ENCODE data around the gene F13B.
"Not testable (repeated sequence)": the region's sequence is repeated elsewhere in the genome, so short reads cannot be mapped to it uniquely, and the experiment has no call there.

The F13B gene

DNA sequence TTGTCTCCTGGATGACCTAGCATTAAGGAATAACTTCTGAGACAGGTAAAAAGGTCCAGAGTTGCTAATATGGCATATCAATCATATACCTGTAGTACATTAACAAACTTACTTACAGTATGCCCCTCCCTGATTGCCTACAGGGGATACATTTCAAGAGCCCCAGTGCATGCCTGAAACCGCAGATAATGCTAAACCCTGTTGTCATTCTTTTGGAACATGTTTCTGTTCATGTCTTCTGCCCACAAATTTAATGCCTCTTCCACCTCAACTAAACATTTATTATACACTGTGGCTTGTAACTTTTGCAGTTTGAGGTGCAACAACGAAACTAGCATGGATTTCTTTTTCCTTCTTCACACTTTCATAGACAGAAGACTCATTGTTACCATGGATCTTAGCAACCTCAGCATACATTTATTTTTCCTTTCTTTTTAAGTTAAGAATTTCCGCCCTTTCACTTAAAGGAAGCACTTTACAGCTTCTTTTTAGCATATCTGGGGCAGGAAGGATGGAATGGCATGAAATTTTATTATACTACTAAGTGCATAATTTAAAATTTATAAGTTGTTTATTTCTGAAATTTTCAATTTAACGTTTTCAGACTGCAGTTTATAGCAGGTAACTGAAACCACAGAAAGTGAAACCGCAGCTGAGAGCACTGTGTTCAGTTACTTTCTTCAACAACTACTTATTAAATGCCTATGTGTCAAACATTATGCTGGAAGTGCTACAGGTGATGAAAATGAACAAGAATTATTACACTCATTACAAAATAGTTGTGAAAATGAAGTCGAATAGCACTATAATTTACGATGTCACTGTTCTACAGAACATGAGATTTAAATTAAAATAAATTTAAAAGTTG lies 25.3 kb downstream of the F13B start:
- Histone ChIP-seq H3K4ac (ENCODE audit: low read depth, low read length) (no peak overlapping the region), H3K27ac (ENCODE audit: low read depth, low read length) (no peak overlapping the region), H3K27me3 (ENCODE audit: insufficient read depth, low read length, poor library complexity) (no peaks in the 10 kb centered on the region), H3K9ac (ENCODE audit: low read length) (no peak overlapping the region), H3K4me1 (ENCODE audit: control insufficient read depth, low read depth, low read length) (no peaks in the 10 kb centered on the region), H3K4me3 (ENCODE audit: low read length) (no peak overlapping the region), H3K79me1 (ENCODE audit: low read length) (no peaks in the 10 kb centered on the region), H4K8ac (ENCODE audit: low read depth, low read length) (no peak overlapping the region), H3K18ac (ENCODE audit: low read length) (no peak overlapping the region), H4K5ac (ENCODE audit: low read length) (no peak overlapping the region), H2BK5ac (ENCODE audit: low read length) (no peak overlapping the region), H2BK120ac (ENCODE audit: low read depth, low read length) (no peak overlapping the region), H3K56ac (ENCODE audit: low read length) (no peak overlapping the region), H2AK5ac (ENCODE audit: low read length) (no peak overlapping the region), H3K36me3 (ENCODE audit: control insufficient read depth, insufficient read depth, low read length) (no peaks in the 10 kb centered on the region), H2BK15ac (replicated peaks; ENCODE audit: low read depth) (no peak overlapping the region), H3K4me2 (ENCODE audit: low read length) (no peak overlapping the region), H3K79me2 (ENCODE audit: control insufficient read depth, insufficient read depth, low read length) (no peaks in the 10 kb centered on the region), H3K23ac (ENCODE audit: low read length) (no peak overlapping the region)
- no peak for DNase-seq
- no CpG with 5 or more reads among the region's 7 CpGs for WGBS (ENCODE audit: extremely low coverage, insufficient coverage, low lambda C conversion rate)

DNA sequence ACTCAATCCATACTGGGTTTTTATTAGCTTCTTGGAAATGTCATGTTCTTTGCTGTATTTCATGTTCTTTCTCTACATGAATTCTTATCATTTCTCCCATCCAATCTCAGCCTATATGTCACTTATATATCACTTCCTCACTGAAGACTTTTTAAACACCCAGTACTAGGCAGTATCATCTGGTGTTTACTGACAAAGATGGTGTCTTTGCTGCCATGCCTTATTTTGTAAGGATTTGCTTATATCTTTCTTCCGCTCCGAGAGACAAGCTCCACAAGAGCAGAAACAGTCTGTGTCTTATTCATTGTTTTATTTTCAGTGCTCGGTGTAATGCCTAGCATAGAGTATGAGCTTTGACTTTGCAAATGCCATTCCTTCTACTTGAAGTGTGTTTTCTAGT lies 30.2 kb downstream of the F13B start:
- no peak overlapping the region for H2BK120ac ChIP-seq (ENCODE audit: low read depth, low read length)
- H3K9ac ChIP-seq (ENCODE audit: low read length): no peak overlapping the region
- WGBS (ENCODE audit: extremely low coverage, insufficient coverage, low lambda C conversion rate): no CpG with 5 or more reads among the region's 3 CpGs
- H3K79me1 ChIP-seq (ENCODE audit: low read length): no peaks in the 10 kb centered on the region
- no peaks in the 10 kb centered on the region for H3K27me3 ChIP-seq (ENCODE audit: insufficient read depth, low read length, poor library complexity)
- H3K4me2 ChIP-seq (ENCODE audit: low read length): no peak overlapping the region
- H3K4ac ChIP-seq (ENCODE audit: low read depth, low read length): no peak overlapping the region
- no peak overlapping the region for H3K27ac ChIP-seq (ENCODE audit: low read depth, low read length)
- no peaks in the 10 kb centered on the region for H3K36me3 ChIP-seq (ENCODE audit: control insufficient read depth, insufficient read depth, low read length)
- H3K23ac ChIP-seq (ENCODE audit: low read length): no peak overlapping the region
- H3K4me1 ChIP-seq (ENCODE audit: control insufficient read depth, low read depth, low read length): no peaks in the 10 kb centered on the region
- no peak overlapping the region for H4K5ac ChIP-seq (ENCODE audit: low read length)
- DNase-seq: no peak
- no peak overlapping the region for H2BK5ac ChIP-seq (ENCODE audit: low read length)
- H4K8ac ChIP-seq (ENCODE audit: low read depth, low read length): no peak overlapping the region
- no peaks in the 10 kb centered on the region for H3K79me2 ChIP-seq (ENCODE audit: control insufficient read depth, insufficient read depth, low read length)
- H3K56ac ChIP-seq (ENCODE audit: low read length): no peak overlapping the region
- H3K18ac ChIP-seq (ENCODE audit: low read length): no peak overlapping the region
- no peak overlapping the region for H2AK5ac ChIP-seq (ENCODE audit: low read length)
- H3K4me3 ChIP-seq (ENCODE audit: low read length): no peak overlapping the region
- no peak overlapping the region for H2BK15ac ChIP-seq (replicated peaks; ENCODE audit: low read depth)

DNA sequence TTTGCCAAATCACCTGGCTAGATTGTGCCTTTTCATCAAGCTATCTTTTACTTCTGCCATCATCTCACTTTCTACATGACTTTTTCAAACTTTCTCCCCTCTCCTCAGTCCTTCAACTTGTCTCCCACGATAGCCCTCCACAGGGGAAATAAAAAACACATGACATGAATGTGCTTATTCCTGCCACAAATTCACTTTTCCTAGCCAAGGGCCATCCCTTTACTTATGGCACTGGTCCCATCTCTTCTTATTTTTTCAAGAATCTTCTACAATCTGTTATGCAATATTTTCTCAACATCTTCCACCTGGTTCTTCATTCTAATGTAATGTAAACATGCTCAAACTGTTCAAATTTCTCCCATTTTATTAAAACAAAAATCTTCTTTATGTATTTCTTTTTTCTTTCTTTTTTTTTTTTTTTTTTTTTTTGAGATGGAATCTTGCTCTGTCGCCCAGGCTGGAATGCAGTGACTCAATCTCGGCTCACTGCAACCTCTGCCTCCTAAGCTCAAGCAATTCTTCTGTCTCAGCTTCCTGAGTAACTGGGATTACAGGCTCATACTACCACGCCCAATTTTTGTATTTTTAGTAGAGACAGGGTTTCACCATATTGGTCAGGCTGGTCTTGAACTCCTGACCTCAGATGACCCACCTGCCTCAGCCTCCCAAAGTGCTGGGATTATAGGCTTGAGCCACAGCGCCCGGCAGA lies 32.3 kb downstream of the F13B start:
- not testable (repeated sequence) for H3K9ac ChIP-seq (ENCODE audit: low read length); H3K18ac ChIP-seq (ENCODE audit: low read length); H2BK5ac ChIP-seq (ENCODE audit: low read length); H2AK5ac ChIP-seq (ENCODE audit: low read length); H2BK120ac ChIP-seq (ENCODE audit: low read depth, low read length); H3K27me3 ChIP-seq (ENCODE audit: insufficient read depth, low read length, poor library complexity); H4K5ac ChIP-seq (ENCODE audit: low read length); H3K27ac ChIP-seq (ENCODE audit: low read depth, low read length); H3K4me3 ChIP-seq (ENCODE audit: low read length); H3K4me2 ChIP-seq (ENCODE audit: low read length); H2BK15ac ChIP-seq (replicated peaks; ENCODE audit: low read depth); DNase-seq; H3K4me1 ChIP-seq (ENCODE audit: control insufficient read depth, low read depth, low read length); H3K36me3 ChIP-seq (ENCODE audit: control insufficient read depth, insufficient read depth, low read length); H4K8ac ChIP-seq (ENCODE audit: low read depth, low read length); H3K23ac ChIP-seq (ENCODE audit: low read length); H3K4ac ChIP-seq (ENCODE audit: low read depth, low read length); H3K56ac ChIP-seq (ENCODE audit: low read length); H3K79me1 ChIP-seq (ENCODE audit: low read length); H3K79me2 ChIP-seq (ENCODE audit: control insufficient read depth, insufficient read depth, low read length)
- no CpG with 5 or more reads among the region's 6 CpGs for WGBS (ENCODE audit: extremely low coverage, insufficient coverage, low lambda C conversion rate)

DNA sequence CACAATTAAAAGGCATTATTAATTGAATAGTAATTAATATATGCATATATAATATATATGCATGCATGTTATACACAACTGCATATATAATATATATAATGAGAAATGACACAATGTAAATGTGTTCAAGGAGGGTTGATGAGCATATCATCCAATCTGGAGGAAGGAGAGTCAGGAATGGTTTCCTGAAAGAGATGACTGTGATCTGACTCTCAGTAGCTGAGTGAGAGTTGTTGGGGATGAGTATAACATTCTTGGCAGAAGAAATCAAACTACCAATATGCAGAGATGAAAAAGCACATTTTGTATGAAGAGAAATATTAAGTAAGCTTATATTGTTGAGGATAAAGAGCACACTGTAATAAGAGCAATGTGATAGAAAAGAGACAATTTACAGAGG lies 37.3 kb downstream of the F13B start:
- H3K36me3 ChIP-seq (ENCODE audit: control insufficient read depth, insufficient read depth, low read length): no peaks in the 10 kb centered on the region
- H2BK15ac ChIP-seq (replicated peaks; ENCODE audit: low read depth): no peak overlapping the region
- no peak overlapping the region for H3K23ac ChIP-seq (ENCODE audit: low read length)
- H3K4me2 ChIP-seq (ENCODE audit: low read length): no peak overlapping the region
- H2BK5ac ChIP-seq (ENCODE audit: low read length): no peak overlapping the region
- DNase-seq: no peak
- no peak overlapping the region for H4K5ac ChIP-seq (ENCODE audit: low read length)
- no peak overlapping the region for H3K4ac ChIP-seq (ENCODE audit: low read depth, low read length)
- no peaks in the 10 kb centered on the region for H3K79me2 ChIP-seq (ENCODE audit: control insufficient read depth, insufficient read depth, low read length)
- H3K79me1 ChIP-seq (ENCODE audit: low read length): no peaks in the 10 kb centered on the region
- H4K8ac ChIP-seq (ENCODE audit: low read depth, low read length): no peak overlapping the region
- H2AK5ac ChIP-seq (ENCODE audit: low read length): no peak overlapping the region
- no peak overlapping the region for H3K9ac ChIP-seq (ENCODE audit: low read length)
- H3K18ac ChIP-seq (ENCODE audit: low read length): no peak overlapping the region
- no peak overlapping the region for H3K4me3 ChIP-seq (ENCODE audit: low read length)
- no peaks in the 10 kb centered on the region for H3K4me1 ChIP-seq (ENCODE audit: control insufficient read depth, low read depth, low read length)
- no peaks in the 10 kb centered on the region for H3K27me3 ChIP-seq (ENCODE audit: insufficient read depth, low read length, poor library complexity)
- H3K56ac ChIP-seq (ENCODE audit: low read length): no peak overlapping the region
- H3K27ac ChIP-seq (ENCODE audit: low read depth, low read length): no peak overlapping the region
- no peak overlapping the region for H2BK120ac ChIP-seq (ENCODE audit: low read depth, low read length)

DNA sequence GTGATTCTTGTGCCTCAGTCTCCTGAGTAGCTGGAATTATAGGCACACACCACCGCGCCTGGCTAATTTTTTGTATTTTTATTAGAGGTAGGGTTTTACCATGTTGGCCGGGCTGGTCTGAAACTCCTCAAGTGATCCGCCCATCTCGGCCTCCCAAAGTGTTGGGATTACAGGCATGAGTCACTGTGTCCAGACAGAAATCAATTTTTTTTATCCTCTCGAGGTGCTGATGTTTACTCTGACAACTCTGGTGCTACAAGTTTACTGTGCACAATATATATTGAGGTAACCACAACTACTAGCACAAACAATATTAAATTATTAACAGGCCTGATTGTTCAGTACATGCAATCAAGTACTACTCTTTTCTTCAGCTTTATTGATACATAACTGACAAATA lies 39.7 kb downstream of the F13B start:
- H3K23ac ChIP-seq (ENCODE audit: low read length): no peak overlapping the region
- H2BK120ac ChIP-seq (ENCODE audit: low read depth, low read length): no peak overlapping the region
- WGBS (ENCODE audit: extremely low coverage, insufficient coverage, low lambda C conversion rate): no CpG with 5 or more reads among the region's 6 CpGs
- no peak overlapping the region for H3K4me3 ChIP-seq (ENCODE audit: low read length)
- no peaks in the 10 kb centered on the region for H3K79me1 ChIP-seq (ENCODE audit: low read length)
- no peak overlapping the region for H4K8ac ChIP-seq (ENCODE audit: low read depth, low read length)
- H2BK15ac ChIP-seq (replicated peaks; ENCODE audit: low read depth): no peak overlapping the region
- no peak overlapping the region for H2BK5ac ChIP-seq (ENCODE audit: low read length)
- no peak overlapping the region for H3K18ac ChIP-seq (ENCODE audit: low read length)
- H3K4ac ChIP-seq (ENCODE audit: low read depth, low read length): no peak overlapping the region
- no peaks in the 10 kb centered on the region for H3K79me2 ChIP-seq (ENCODE audit: control insufficient read depth, insufficient read depth, low read length)
- H3K4me1 ChIP-seq (ENCODE audit: control insufficient read depth, low read depth, low read length): no peaks in the 10 kb centered on the region
- H3K4me2 ChIP-seq (ENCODE audit: low read length): no peak overlapping the region
- no peaks in the 10 kb centered on the region for H3K36me3 ChIP-seq (ENCODE audit: control insufficient read depth, insufficient read depth, low read length)
- no peak overlapping the region for H3K56ac ChIP-seq (ENCODE audit: low read length)
- H3K27me3 ChIP-seq (ENCODE audit: insufficient read depth, low read length, poor library complexity): no peaks in the 10 kb centered on the region
- no peak for DNase-seq
- no peak overlapping the region for H4K5ac ChIP-seq (ENCODE audit: low read length)
- H2AK5ac ChIP-seq (ENCODE audit: low read length): no peak overlapping the region
- no peak overlapping the region for H3K27ac ChIP-seq (ENCODE audit: low read depth, low read length)
- H3K9ac ChIP-seq (ENCODE audit: low read length): no peak overlapping the region
